OCI-LY7 (cell line): ENCODE measurements around the gene COPS9. TPM values are rescaled to one million over a fixed set of nuclear protein-coding genes. Genes with fewer than 3 reads are reported as not detected.

Experiments used
- BruUV-seq: library from RNA; stranded (reverse); fragments of 400-500 nt; replicated peaks from 2 replicates; lab custom pipeline; 2021; lab: Mats Ljungman, UMichigan
- CTCF ChIA-PET: fragments of 300-600 bp; sonication (Branson Sonifier 250); formaldehyde crosslinking; loops from one replicate; lab custom pipeline; 2022; ENCODE audit warnings: antibody characterized with exemption; ENCODE audit not compliant: unreplicated experiment; lab: Charles Lee
- POLR2A ChIA-PET: fragments of 300-600 bp; sonication (Branson Sonifier 250); formaldehyde crosslinking; loops from one replicate; lab custom pipeline; 2022; ENCODE audit warnings: antibody characterized with exemption; lab: Charles Lee
- DNase-seq: peaks from one replicate; pipeline ENCODE4 v3.0.0-alpha.2; 2015; ENCODE audit warnings: low spot score
- H2AFZ ChIP-seq: fragments of 200-600 bp; sonication (generic), shearing (Covaris generic); 2 replicates; pipeline ENCODE4 v1.6.1; 2014; ENCODE audit warnings: mild to moderate bottlenecking, antibody characterized with exemption, low read length, moderate library complexity
- H3K27ac ChIP-seq: fragments of 200-600 bp; sonication (generic); 2 replicates; pipeline ENCODE4 v1.5.1; 2014; ENCODE audit warnings: mixed run types, low read depth, mild to moderate bottlenecking, moderate library complexity, low read length, inconsistent platforms; ENCODE audit not compliant: poor library complexity, severe bottlenecking
- H3K36me3 ChIP-seq: fragments of 200-600 bp; sonication (generic); 2 replicates; pipeline ENCODE4 v1.6.1; 2014; ENCODE audit warnings: mild to moderate bottlenecking, antibody characterized with exemption, low read length, moderate library complexity, mixed read lengths; ENCODE audit not compliant: insufficient read depth
- H3K4me1 ChIP-seq: fragments of 200-600 bp; sonication (generic); 2 replicates; pipeline ENCODE4 v1.5.1; 2014; ENCODE audit warnings: mild to moderate bottlenecking, low read length; ENCODE audit not compliant: insufficient read depth, poor library complexity, severe bottlenecking
- H3K4me2 ChIP-seq: fragments of 200-600 bp; sonication (generic); 2 replicates; pipeline ENCODE4 v1.6.1; 2014; ENCODE audit warnings: mild to moderate bottlenecking, low read length
- H3K4me3 ChIP-seq: fragments of 200-600 bp; sonication (generic); 2 replicates; pipeline ENCODE4 v1.5.1; 2014; ENCODE audit warnings: mild to moderate bottlenecking, low read depth, low read length; ENCODE audit not compliant: poor library complexity, severe bottlenecking
- H3K79me2 ChIP-seq: fragments of 200-600 bp; sonication (generic); 2 replicates; pipeline ENCODE4 v1.6.1; 2016; ENCODE audit warnings: low read depth, mild to moderate bottlenecking, low read length, moderate library complexity, mixed read lengths; ENCODE audit not compliant: insufficient read depth
- H3K9me2 ChIP-seq: fragments of 200-600 bp; sonication (generic); 2 replicates; pipeline ENCODE4 v1.6.1; 2016; ENCODE audit warnings: mild to moderate bottlenecking, low read length, mixed read lengths; ENCODE audit not compliant: insufficient read depth
- H3K9me3 ChIP-seq: fragments of 200-600 bp; sonication (generic); 2 replicates; pipeline ENCODE4 v1.6.1; 2014; ENCODE audit warnings: mild to moderate bottlenecking, mixed run types, low read length, mixed read lengths
- H4K20me1 ChIP-seq: fragments of 200-600 bp; sonication (generic); 2 replicates; pipeline ENCODE4 v1.6.1; 2014; ENCODE audit warnings: mild to moderate bottlenecking, antibody characterized with exemption, low read length, moderate library complexity, mixed read lengths; ENCODE audit not compliant: insufficient read depth
- EZH2phosphoT487 ChIP-seq: fragments of 200-600 bp; sonication (generic); IDR thresholded peaks from 2 replicates; pipeline ENCODE4 v1.6.1; 2018; ENCODE audit warnings: low read depth, borderline replicate concordance, mild to moderate bottlenecking, mixed run types, antibody characterized with exemption, low read length, moderate library complexity, mixed read lengths
- intact Hi-C: fragments of 100-400 bp; cut with micrococcal nuclease; formaldehyde crosslinking; loops from one replicate; pipeline ENCODE4 v1.10.0; 2022; ENCODE audit not compliant: unreplicated experiment
- total RNA-seq, 2 experiments: library from RNA; depleted of rRNA in 1 of 2; stranded (reverse); fragments of >200 nt in 1 of 2; shearing (Covaris generic) in 1 of 2; gene quantifications; 2 replicates each; pipeline ENCODE4 v1.2.3, GENCODE V29; 2014 to 2022
- TF ChIP-seq, protein P1 (sequence below): fragments of 200-600 bp; sonication (generic); conservative IDR thresholded peaks from 2 replicates; pipeline ENCODE4 v1.5.1; 2014; ENCODE audit warnings: mild to moderate bottlenecking, antibody characterized with exemption, low read length, moderate library complexity, mixed read lengths

COPS9 gene
- total RNA-seq, 2 experiments from 2014 or later = 106 to 159 TPM

DNA sequence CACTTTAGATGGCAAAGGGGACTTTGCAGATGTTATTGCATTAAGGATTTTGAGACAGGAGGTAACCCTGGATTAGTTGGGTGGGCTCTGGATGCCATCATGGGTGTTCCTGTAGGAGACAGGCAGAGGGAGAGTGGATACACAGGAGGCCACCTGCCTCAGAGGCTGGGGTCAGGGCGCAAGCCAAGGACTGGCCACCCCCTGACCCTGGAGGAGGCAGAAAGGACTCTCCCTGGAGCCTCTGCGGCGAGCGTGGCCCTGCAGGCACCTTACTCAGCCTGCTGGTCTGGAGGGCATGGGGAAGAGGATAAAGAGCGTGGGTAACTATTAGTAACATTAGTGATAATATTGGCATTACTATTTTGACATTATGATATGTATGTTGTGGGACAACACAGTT lies 25.9 kb upstream of the COPS9 start:
- Histone ChIP-seq H3K9me2 (no peaks in the 10 kb centered on the region), H3K9me3 (no peaks in the 10 kb centered on the region), H4K20me1 (no peaks in the 10 kb centered on the region), H2AFZ (no peak overlapping the region), H3K4me2 (no peak overlapping the region), H3K4me1 (no peaks in the 10 kb centered on the region), H3K4me3 (no peak overlapping the region), H3K79me2 (no peaks in the 10 kb centered on the region), H3K27ac (no peak overlapping the region), H3K36me3 (no peaks in the 10 kb centered on the region)
- intact Hi-C loops = no loop called here
- BruUV-seq = no TSS peak
- ChIA-PET CTCF (no interaction called here), POLR2A (no interaction called here)
- no peak for TF ChIP-seq EZH2phosphoT487
- TF ChIP-seq, protein P1, sequence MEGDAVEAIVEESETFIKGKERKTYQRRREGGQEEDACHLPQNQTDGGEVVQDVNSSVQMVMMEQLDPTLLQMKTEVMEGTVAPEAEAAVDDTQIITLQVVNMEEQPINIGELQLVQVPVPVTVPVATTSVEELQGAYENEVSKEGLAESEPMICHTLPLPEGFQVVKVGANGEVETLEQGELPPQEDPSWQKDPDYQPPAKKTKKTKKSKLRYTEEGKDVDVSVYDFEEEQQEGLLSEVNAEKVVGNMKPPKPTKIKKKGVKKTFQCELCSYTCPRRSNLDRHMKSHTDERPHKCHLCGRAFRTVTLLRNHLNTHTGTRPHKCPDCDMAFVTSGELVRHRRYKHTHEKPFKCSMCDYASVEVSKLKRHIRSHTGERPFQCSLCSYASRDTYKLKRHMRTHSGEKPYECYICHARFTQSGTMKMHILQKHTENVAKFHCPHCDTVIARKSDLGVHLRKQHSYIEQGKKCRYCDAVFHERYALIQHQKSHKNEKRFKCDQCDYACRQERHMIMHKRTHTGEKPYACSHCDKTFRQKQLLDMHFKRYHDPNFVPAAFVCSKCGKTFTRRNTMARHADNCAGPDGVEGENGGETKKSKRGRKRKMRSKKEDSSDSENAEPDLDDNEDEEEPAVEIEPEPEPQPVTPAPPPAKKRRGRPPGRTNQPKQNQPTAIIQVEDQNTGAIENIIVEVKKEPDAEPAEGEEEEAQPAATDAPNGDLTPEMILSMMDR = no peak
- DNase-seq = no peak

DNA sequence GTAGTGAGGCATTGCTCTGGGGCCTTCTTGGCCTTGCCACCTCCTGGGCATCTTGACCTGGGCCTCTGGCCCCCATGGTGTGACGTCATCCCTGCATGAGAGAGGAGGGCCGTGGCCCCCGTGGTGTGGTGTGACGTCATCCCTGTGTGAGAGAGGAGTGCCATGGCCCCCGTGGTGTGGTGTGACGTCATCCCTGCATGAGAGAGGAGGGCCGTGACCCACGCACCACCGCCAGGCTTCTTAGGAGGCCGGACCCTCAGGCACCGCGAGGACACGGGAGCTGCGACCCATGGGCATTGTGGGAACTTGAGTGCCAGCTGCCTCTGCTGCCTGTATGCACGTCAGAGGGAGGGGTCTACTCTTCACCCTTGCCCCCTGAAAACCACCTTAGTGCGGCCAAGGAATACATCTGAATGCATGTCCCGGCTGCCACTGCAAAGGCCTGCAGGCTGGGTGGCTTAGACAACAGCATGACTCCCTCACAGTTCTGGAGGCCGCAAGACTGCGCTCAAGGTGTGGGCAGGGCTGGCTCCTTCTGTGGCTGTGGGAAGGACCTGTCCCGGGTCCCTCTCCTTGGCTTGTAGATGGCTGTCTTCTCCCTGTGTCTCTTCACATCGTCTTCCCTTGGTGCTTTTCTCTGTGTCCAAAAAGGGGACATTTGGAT lies 25.1 kb upstream of the COPS9 start:
- Histone ChIP-seq H3K4me3 (no peak overlapping the region), H3K79me2 (no peaks in the 10 kb centered on the region), H3K36me3 (no peaks in the 10 kb centered on the region), H3K4me2 (no peak overlapping the region), H3K9me2 (no peaks in the 10 kb centered on the region), H3K27ac (no peak overlapping the region), H2AFZ (no peak overlapping the region), H3K9me3 (no peaks in the 10 kb centered on the region), H4K20me1 (no peaks in the 10 kb centered on the region), H3K4me1 (no peaks in the 10 kb centered on the region)
- TF ChIP-seq, protein P1 = no peak
- TF ChIP-seq EZH2phosphoT487 = no peak
- ChIA-PET CTCF (no interaction called here), POLR2A (no interaction called here)
- intact Hi-C loops = no loop called here
- BruUV-seq = no TSS peak
- no peak for DNase-seq

DNA sequence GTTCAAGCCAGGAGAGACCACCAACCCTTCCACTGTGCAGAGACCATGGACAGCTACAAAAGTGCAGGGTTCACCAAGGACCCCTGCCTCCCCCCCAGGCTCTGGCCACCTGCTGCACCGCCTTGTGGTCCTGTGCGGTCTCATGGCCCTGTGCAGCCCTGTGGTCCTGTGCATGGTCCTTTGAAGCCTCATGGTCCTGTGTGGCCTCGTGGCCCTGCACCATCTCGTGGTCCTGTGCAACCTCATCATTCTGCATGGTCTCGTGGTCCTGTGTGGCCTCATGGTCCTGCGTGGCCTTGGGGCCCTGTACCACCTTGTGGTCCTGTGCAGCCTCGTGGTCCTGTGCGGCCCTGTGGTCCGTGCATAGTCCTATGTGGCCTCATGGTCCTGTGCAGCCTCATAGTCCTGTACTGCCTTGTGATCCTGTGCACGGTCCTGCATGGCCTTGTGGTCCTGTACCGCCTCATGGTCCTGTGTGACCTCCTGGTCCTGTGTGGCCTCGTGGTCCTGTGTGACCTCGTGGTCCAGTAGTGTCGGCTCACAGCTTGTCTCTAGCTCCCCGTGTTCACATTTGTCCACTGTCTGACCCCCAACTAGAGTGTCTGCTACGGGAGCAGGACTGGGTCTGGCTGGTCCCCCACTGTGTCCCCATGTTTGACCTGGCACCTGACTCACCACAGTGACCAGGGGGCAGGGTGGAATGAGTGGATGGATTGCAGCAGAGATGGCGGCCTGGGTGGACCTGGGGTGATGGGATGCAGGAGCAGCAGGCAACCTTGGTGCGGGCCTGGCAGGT lies 24.4 kb upstream of the COPS9 start:
- intact Hi-C loops = no loop called here
- TF ChIP-seq, protein P1 = no peak
- ChIA-PET POLR2A (no interaction called here), CTCF (no interaction called here)
- no peaks in the 10 kb centered on the region for H3K79me2 ChIP-seq
- H2AFZ ChIP-seq = no peak overlapping the region
- no TSS peak for BruUV-seq
- H4K20me1 ChIP-seq = no peaks in the 10 kb centered on the region
- no peaks in the 10 kb centered on the region for H3K9me2 ChIP-seq
- H3K4me2 ChIP-seq = no peak overlapping the region
- H3K27ac ChIP-seq = no peak overlapping the region
- H3K4me3 ChIP-seq = no peak overlapping the region
- H3K4me1 ChIP-seq = no peaks in the 10 kb centered on the region
- no peaks in the 10 kb centered on the region for H3K9me3 ChIP-seq
- no peaks in the 10 kb centered on the region for H3K36me3 ChIP-seq
- no peak for DNase-seq
